HCT116 (cell line): ENCODE measurements around the gene CBLB.

Experiments used
- POLR2A ChIP-seq: IDR thresholded peaks from 2 replicates; pipeline ENCODE4 v1.7.0; 2011; ENCODE audit warnings: borderline replicate concordance; ENCODE audit not compliant: insufficient read depth, insufficient read length; ENCODE audit errors: extremely low read depth
- POLR2AphosphoS5 ChIP-seq: IDR thresholded peaks from 2 replicates; pipeline ENCODE4 v1.6.1; 2011; ENCODE audit warnings: mild to moderate bottlenecking, low read depth, low read length, moderate library complexity
- RAD21 ChIP-seq: IDR thresholded peaks from 2 replicates; pipeline ENCODE4 v1.6.1; 2012; ENCODE audit warnings: low read depth, mild to moderate bottlenecking
- ZNF274 ChIP-seq: fragments of 200-500 bp; sonication (Bioruptor generic); IDR thresholded peaks from 2 replicates; pipeline ENCODE4 v1.6.1; 2014; ENCODE audit warnings: mild to moderate bottlenecking, low read depth, low read length, inconsistent platforms
- TF ChIP-seq, protein P1 (sequence below), 3 experiments: fragments of 200-600 bp in 1 of 3; sonication (generic) in 1 of 3; IDR thresholded peaks in 2 of 3; conservative IDR thresholded peaks in 1 of 3; 2 replicates each; pipeline ENCODE4 v1.5.1; 2012 to 2017; ENCODE audit warnings: low read depth in 2 of 3, low read length in 2 of 3, antibody characterized with exemption in 1 of 3, borderline replicate concordance in 1 of 3, control low read depth in 1 of 3, mild to moderate bottlenecking in 1 of 3, mixed read lengths in 1 of 3, mixed run types in 1 of 3, moderate library complexity in 1 of 3; ENCODE audit not compliant: insufficient read depth in 1 of 3

DNA sequence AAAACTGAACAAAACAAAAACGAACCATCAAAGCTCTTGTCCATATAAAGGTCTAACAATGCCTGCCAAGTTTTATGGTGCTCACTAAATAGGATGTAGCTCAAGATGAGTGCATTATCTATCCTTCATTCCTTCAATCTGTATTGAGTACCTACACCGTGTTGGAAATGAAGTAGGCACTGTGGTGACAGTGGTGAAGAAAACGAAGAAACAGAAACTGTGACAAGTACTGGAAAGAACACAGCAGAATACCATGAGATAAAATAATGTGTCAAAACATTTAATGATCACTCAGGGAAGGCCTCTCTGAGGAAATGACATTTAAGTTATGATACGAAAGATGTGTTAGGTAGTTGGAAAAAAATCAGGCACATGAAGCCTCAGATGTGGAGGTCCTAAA, 36.2 kb downstream of the CBLB start:
- TF ChIP-seq RAD21 (no peak), POLR2AphosphoS5 (no peak), POLR2A (no peak), ZNF274 (no peak)
- TF ChIP-seq, protein P1, sequence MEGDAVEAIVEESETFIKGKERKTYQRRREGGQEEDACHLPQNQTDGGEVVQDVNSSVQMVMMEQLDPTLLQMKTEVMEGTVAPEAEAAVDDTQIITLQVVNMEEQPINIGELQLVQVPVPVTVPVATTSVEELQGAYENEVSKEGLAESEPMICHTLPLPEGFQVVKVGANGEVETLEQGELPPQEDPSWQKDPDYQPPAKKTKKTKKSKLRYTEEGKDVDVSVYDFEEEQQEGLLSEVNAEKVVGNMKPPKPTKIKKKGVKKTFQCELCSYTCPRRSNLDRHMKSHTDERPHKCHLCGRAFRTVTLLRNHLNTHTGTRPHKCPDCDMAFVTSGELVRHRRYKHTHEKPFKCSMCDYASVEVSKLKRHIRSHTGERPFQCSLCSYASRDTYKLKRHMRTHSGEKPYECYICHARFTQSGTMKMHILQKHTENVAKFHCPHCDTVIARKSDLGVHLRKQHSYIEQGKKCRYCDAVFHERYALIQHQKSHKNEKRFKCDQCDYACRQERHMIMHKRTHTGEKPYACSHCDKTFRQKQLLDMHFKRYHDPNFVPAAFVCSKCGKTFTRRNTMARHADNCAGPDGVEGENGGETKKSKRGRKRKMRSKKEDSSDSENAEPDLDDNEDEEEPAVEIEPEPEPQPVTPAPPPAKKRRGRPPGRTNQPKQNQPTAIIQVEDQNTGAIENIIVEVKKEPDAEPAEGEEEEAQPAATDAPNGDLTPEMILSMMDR (IDR thresholded peaks at IDR 0.05 in 2 of 3, conservative IDR thresholded peaks at IDR 0.05 in 1 of 3; ENCODE audit: borderline replicate concordance in 1 of 3, insufficient read depth in 1 of 3, low read depth in 2 of 3, low read length in 2 of 3) = no peak
